Measurements from ENCODE around the gene LYPD4. TPM values are rescaled to one million over a fixed set of nuclear protein-coding genes. Genes with fewer than 3 reads are reported as not detected.

The LYPD4 gene, protein sequence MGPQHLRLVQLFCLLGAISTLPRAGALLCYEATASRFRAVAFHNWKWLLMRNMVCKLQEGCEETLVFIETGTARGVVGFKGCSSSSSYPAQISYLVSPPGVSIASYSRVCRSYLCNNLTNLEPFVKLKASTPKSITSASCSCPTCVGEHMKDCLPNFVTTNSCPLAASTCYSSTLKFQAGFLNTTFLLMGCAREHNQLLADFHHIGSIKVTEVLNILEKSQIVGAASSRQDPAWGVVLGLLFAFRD
- not detected in 2 replicates for total RNA-seq (2014; rRNA removed; shearing (Covaris generic))

- no peak for DNase-seq (ENCODE audit: low read depth)
These were observed at the start of gene LYPD4 for GRCh38 chr19:41844601-41845000. Gene LYPD4 (minus strand): TSS chr19:41844683. CDS start chr19:41839285, 5,398 bp downstream.

DNA sequence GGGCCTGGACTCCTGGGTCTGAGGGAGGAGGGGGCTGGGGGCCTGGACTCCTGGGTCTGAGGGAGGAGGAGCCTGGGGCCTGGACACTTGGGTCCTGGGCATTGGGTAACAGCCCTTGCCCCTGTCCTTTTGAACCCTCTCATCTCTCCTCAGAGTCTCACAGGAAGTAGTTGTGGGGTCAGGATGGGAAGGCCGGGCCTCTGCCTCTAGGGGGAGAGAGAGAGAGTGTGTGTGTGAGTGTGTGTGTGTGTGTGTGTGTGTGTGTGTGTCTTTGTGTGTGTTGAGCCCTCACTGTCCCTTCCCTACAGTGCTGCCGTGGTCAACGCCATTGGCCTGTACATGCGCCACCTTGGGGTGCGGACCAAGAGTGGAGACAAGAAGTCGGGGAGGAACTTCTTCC lies 49.4 kb upstream of the LYPD4 start:
- peak; percentile 32 for DNase-seq (ENCODE audit: low read depth)

DNA sequence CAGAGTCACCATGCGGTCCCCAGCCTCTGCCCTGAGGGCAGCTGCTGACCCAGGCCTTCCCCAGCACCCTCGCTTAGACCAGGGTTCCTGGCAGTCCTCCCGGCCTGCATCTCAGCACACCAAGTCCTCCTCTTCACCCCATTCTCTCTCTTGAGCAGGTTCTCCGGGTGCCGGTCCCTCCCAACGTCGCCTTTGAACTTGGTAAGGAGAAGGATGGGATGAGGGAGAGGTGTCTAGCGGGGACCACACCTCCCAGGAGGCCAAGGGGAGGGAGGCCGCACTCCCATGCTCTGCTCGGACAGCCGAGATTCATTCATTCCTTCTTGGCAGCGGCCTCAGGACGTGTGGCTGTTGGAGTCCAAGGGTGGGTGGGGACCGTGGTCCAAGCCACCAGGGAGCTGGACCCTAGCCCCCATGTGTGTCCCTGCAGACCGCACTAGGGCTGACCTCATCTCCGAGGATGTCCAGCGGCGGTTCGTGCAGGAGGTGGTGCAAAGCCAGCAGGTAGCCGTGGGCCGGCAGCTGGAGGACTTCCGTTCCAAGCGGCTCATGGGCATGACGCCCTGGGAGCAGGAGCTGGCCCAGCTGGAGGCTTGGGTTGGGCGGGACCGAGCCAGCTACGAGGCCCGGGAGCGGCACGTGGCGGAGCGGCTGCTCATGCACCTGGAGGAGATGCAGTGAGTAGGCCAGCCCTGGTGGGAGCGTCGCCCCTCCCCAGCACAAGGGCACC lies 47.9 kb upstream of the LYPD4 start:
- no peak for DNase-seq (ENCODE audit: low read depth)

DNA sequence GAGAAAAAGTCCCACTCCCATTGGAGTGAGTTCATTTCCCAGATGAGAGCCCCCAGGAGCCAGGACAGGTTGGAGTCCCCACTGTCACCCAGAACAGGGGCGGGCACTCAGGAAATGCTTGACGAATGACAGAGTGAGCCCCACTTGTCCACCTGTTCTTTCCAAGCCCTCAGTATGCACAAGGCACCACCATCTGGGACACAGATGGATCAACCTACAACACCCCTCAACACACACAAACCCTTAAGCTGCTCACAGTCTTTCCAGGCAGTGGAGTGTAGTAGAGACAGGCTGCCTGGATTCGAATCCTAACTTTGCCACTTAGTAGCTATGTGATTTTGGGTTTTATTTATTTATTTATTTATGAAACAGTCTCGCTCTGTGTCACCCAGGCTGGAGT lies 46.5 kb upstream of the LYPD4 start:
- DNase-seq (ENCODE audit: low read depth) = no peak

DNA sequence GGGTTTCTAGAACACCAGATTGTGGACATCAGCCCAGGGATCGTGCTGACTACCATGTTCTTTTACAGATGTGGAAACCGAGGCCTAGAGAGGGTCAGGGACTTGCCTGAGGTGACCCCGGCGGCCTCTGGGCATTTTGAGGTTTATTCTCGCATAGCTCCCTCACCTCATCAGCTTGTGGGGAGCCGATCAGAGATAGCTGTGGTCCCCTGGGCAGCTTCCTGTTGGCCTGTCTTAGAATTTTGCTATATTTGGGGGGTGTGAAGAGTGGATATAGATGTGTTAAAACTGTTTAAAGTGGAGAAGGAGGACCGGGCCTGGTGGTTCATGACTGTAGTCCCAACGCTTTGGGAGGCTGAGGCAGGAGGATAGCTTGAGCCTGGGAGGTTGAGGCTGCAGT lies 45.4 kb upstream of the LYPD4 start:
- no peak for DNase-seq (ENCODE audit: low read depth)

DNA sequence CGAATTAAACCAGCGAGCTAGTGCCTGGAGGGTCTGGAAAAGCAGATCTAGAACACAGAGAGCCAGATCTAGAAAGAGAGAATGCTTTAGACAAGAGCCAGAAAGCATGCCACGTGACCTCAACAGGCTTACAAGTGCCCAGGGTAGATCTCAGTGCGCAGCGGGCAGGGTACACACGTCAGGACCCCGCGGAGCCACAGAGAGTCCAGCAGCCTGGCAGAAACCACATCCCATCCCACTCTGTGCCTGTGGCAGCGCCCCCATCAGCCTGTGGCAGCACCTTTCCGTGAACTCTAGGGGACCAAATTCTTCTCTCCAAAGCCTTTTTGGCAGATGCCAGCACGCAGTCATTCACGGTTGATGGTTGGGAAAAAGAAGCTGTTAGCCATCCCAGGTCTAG lies 44.4 kb upstream of the LYPD4 start:
- DNase-seq (ENCODE audit: low read depth) = no peak

DNA sequence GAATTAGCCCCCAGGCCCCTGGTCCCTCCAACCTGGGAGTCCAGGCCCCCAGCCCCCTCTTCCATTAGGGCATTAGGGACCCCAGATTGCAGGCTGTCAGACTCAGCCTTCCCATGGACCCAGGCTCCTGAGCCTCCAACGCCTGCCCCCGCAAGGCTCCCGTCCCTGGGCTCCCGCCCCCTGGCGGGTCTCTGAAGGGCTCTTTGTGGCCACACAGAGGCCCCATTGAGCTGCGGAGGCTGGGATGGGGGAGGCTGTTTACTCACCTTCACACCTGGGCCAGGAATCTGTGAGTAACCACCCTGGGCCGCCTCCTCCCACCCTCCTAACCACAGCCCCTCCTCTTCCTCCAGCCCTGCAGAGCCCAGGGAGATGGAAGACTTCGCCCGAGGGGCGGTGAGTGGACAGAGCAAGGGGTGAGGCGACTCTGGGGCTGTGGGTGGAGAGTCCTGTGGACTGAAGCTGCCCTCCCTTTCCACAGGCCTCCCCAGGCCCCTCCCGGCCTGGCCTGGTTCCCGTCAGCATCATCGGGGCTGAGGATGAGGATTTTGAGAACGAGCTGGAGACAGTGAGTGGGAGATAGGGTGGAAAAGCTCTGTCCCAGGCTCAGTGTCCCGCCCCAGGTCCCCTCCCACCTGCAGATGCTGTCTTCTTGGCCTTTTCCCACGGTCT lies 43.4 kb upstream of the LYPD4 start:
- DNase-seq (ENCODE audit: low read depth) = peak; percentile 81

DNA sequence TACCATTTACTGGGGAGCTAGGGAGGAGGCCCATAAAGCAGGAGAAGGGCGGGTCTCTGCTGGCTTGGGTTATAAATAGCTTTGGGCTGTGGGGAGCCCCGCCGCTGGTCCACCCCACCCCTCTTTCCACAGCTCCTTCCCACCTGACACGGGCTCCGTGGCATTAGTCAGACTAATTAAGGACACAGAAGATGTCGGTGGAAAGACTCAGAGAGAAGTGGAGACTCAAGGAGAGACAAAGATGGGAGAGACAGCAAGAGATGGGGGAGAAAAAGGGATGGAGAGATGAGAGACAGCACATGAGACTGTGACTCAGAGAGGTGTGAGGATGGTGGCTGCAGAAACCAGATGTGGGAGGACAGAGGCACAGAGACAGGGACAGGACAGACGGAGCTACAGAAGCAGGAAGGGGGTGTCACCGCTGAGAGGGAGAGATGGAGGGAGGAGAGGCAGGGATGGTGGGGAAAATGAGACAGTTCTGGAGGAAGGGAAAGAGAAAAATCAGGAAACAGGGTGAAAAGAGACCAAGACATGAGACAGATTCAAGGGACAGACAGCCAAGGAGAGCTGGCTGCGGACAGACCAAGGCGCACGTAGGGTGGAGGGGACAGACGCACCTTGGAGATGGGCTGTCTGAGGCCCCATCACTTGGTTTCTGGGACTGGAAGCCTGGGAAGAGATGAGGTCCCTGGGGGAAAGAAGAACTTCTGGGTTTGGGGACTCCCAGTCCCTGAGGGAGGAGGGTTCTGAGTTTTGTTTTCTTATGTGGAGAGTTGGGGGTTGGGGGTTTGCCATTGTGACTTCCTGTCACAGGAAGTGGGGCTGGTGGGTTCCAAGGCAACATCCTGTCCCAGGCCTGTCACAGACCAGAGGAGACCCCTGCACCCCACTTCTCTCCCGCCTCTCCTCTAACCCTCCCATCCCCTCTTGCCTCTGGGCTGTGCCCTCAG lies 42.6 kb upstream of the LYPD4 start:
- DNase-seq (ENCODE audit: low read depth) = no peak

DNA sequence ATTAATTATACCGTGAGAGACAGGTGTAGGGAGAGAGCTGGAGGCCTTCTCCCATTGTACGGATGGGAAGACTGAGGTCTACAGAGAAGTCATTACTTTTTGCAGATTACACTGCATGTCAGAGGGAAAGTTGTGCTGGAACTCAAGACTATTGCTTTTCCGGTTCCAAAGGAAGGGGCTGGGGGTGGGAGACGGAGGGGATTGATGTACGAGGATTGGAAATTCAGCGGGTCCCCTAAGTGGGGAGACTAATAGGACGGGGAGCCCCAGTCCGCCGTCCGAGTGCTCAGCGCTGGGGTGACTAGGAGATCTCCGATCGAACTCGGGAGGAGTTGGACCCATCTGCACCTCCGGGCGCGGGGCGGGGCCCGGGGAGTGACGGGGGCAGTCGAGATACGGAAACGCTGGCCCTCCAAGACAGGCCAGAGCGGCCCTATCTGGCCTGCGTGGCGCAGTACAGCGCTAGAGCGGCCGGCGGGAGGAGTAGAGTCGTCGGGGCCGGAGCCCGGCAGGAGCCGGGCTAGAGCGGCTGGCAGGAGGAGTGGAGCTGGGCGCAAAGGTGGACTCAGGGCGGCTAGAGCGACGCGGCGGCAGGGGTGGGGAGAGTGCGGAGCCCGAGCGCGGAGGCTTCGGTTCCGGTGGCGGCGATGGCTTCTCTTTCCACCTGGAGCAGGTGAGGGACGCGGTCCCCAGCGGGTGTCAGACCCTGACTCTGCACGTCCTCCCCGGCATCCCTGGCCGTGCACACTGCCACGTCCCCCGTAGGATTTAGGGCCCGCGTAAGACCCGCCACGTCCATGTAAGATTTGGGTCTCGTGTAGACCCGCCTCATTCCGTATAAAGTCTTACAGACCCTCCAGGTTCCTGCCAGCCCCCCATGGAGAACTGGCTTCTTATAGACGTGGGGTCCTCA lies 39.6 kb upstream of the LYPD4 start:
- peak; percentile 97 for DNase-seq (ENCODE audit: low read depth)

DNA sequence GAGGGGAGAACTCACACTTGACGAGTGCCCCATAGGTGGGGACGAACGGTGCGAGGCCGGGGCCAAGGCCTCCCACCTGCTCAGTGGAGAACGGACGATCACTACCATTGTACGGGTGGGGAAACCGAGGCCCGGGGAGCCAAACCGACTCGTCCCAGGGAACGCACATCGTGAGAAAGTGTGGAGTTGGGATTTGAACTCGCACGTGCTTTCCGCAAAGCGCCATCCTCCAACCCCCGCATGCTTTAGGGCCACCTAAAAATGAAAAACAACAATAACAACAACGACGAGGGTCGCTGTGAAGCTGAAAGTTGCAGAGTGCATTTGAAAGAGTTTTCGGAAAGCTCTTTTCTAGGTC lies 39.0 kb upstream of the LYPD4 start:
- DNase-seq (ENCODE audit: low read depth) = no peak

- DNase-seq (ENCODE audit: low read depth) = peak; percentile 56
These were observed 38.3 kb upstream of the LYPD4 start, which contains the start of gene ARHGEF1 for GRCh38 chr19:41882568-41883462. Gene ARHGEF1 (plus strand): TSS chr19:41883184. CDS start chr19:41888083, 4,899 bp downstream.

GRCh38 chr19:41880329-41880708 lies 35.8 kb upstream of the LYPD4 start:
- DNase-seq (ENCODE audit: low read depth) = no peak

- no peak for DNase-seq (ENCODE audit: low read depth)
These were observed 35.3 kb upstream of the LYPD4 start for GRCh38 chr19:41879670-41880328.

- DNase-seq (ENCODE audit: low read depth) = no peak
These were observed 34.6 kb upstream of the LYPD4 start for GRCh38 chr19:41879080-41879479.

- no peak for DNase-seq (ENCODE audit: low read depth)
These were observed 33.7 kb upstream of the LYPD4 start for GRCh38 chr19:41877916-41878905.

- DNase-seq (ENCODE audit: low read depth) = no peak
These were observed 32.7 kb upstream of the LYPD4 start, which contains the start of gene CD79A for GRCh38 chr19:41876847-41877832. Gene CD79A (plus strand): TSS chr19:41877279. CDS start chr19:41877305, 26 bp downstream.
